Stimulated activated naive B cell treated with anti-CD40 and anti-IgM and Interleukin-4, amounts not matched to agents 10 μg/mL and 1 μg/mL and 100 μg/mL, for 72 hours (primary cell): Measurements from ENCODE around the gene KAZN.

Experiments used
- ATAC-seq, 2 donors: fragments of 150-1000 bp; cut with Tn5 transposase; replicated peaks; 2 replicates each; pipeline ENCODE4 v1.10.0; 2021; ENCODE audit warnings: moderate library complexity in 1 of 2
- DNase-seq: peaks from one replicate; pipeline ENCODE4 v3.0.0; 2021
- H3K27ac Mint-ChIP-seq: one replicate; pipeline ENCODE4 v1.8.0; 2022; ENCODE audit warnings: mild to moderate bottlenecking, mixed read lengths
- H3K27me3 Mint-ChIP-seq, 2 donors: one replicate each; pipeline ENCODE4 v1.8.0; 2022; ENCODE audit warnings: mixed read lengths in 2 of 2
- H3K36me3 Mint-ChIP-seq, 2 donors: one replicate each; pipeline ENCODE4 v1.8.0; 2022; ENCODE audit warnings: mixed read lengths in 2 of 2, mild to moderate bottlenecking in 1 of 2
- H3K4me1 Mint-ChIP-seq, 2 donors: one replicate each; pipeline ENCODE4 v1.8.0; 2022; ENCODE audit warnings: mixed read lengths in 2 of 2, mild to moderate bottlenecking in 1 of 2
- H3K4me3 Mint-ChIP-seq, 2 donors: one replicate each; pipeline ENCODE4 v1.8.0; 2022; ENCODE audit warnings: mild to moderate bottlenecking in 2 of 2, mixed read lengths in 2 of 2, moderate library complexity in 1 of 2
- H3K9me3 Mint-ChIP-seq, 2 donors: one replicate each; pipeline ENCODE4 v1.8.0; 2022; ENCODE audit warnings: mixed read lengths in 2 of 2, mild to moderate bottlenecking in 1 of 2

KAZN gene

GRCh38 chr1:14972107-14972506 lies 373.6 kb downstream of the KAZN start:
- ATAC-seq (no peak), DNase-seq (no peak)
- Mint-ChIP-seq H3K27ac (no peak overlapping the region), H3K9me3 (peaks cover 4 to 5% of the 10 kb centered on the region in 2 donors), H3K36me3 (no peaks in the 10 kb centered on the region), H3K4me1 (no peaks in the 10 kb centered on the region), H3K27me3 (peaks cover 0 to 4% of the 10 kb centered on the region in 2 donors), H3K4me3 (no peak overlapping the region)

- Mint-ChIP-seq H3K36me3 (no peaks in the 10 kb centered on the region), H3K27me3 (peaks cover 0 to 7% of the 10 kb centered on the region in 2 donors), H3K4me3 (no peak overlapping the region), H3K4me1 (no peaks in the 10 kb centered on the region), H3K27ac (no peak overlapping the region), H3K9me3 (peaks cover 0 to 4% of the 10 kb centered on the region in 2 donors)
- ATAC-seq (no peak), DNase-seq (no peak)
These were observed 375.3 kb downstream of the KAZN start for GRCh38 chr1:14973773-14974172.

- ATAC-seq (no peak), DNase-seq (no peak)
- Mint-ChIP-seq H3K9me3 (peaks cover 0 to 4% of the 10 kb centered on the region in 2 donors), H3K27me3 (peaks cover 0 to 7% of the 10 kb centered on the region in 2 donors), H3K4me3 (no peak overlapping the region), H3K27ac (no peak overlapping the region), H3K4me1 (no peaks in the 10 kb centered on the region), H3K36me3 (no peaks in the 10 kb centered on the region)
These were observed 375.9 kb downstream of the KAZN start for GRCh38 chr1:14974361-14974760.

- Mint-ChIP-seq H3K9me3 (peaks cover 0 to 4% of the 10 kb centered on the region in 2 donors), H3K27me3 (peaks cover 0 to 7% of the 10 kb centered on the region in 2 donors), H3K27ac (no peak overlapping the region), H3K4me3 (no peak overlapping the region), H3K36me3 (no peaks in the 10 kb centered on the region), H3K4me1 (no peaks in the 10 kb centered on the region)
- ATAC-seq, result no peak
- no peak for DNase-seq
These were observed 376.6 kb downstream of the KAZN start for GRCh38 chr1:14975119-14975518.

- ATAC-seq (no peak), DNase-seq (no peak)
- no peaks in the 10 kb centered on the region for H3K4me1 Mint-ChIP-seq
- H3K9me3 Mint-ChIP-seq, result peaks cover 0 to 4% of the 10 kb centered on the region in 2 donors
- H3K27ac Mint-ChIP-seq, result no peak overlapping the region
- H3K36me3 Mint-ChIP-seq, result no peaks in the 10 kb centered on the region
- H3K4me3 Mint-ChIP-seq, result no peak overlapping the region
- H3K27me3 Mint-ChIP-seq, result peaks cover 0 to 6% of the 10 kb centered on the region in 2 donors
These were observed 377.8 kb downstream of the KAZN start for GRCh38 chr1:14976256-14976655.

- no peak for DNase-seq
- no peak overlapping the region for H3K4me3 Mint-ChIP-seq
- no peak overlapping the region for H3K27ac Mint-ChIP-seq
- no peaks in the 10 kb centered on the region for H3K36me3 Mint-ChIP-seq
- H3K27me3 Mint-ChIP-seq, result peaks cover 0 to 4% of the 10 kb centered on the region in 2 donors
- H3K4me1 Mint-ChIP-seq, result no peaks in the 10 kb centered on the region
- peaks cover 0 to 4% of the 10 kb centered on the region in 2 donors for H3K9me3 Mint-ChIP-seq
- no peak for ATAC-seq
These were observed 378.9 kb downstream of the KAZN start for GRCh38 chr1:14977338-14977931.

GRCh38 chr1:14980621-14981218 lies 382.2 kb downstream of the KAZN start:
- H3K4me1 Mint-ChIP-seq, result no peaks in the 10 kb centered on the region
- H3K27ac Mint-ChIP-seq, result no peak overlapping the region
- H3K27me3 Mint-ChIP-seq, result peaks cover 4 to 9% of the 10 kb centered on the region in 2 donors
- H3K9me3 Mint-ChIP-seq, result no peaks in the 10 kb centered on the region
- H3K4me3 Mint-ChIP-seq, result no peak overlapping the region
- no peak for DNase-seq
- ATAC-seq, result no peak
- no peaks in the 10 kb centered on the region for H3K36me3 Mint-ChIP-seq

- ATAC-seq (no peak), DNase-seq (no peak)
- no peaks in the 10 kb centered on the region for H3K9me3 Mint-ChIP-seq
- no peaks in the 10 kb centered on the region for H3K4me1 Mint-ChIP-seq
- H3K27ac Mint-ChIP-seq, result no peak overlapping the region
- peaks cover 4 to 9% of the 10 kb centered on the region in 2 donors for H3K27me3 Mint-ChIP-seq
- H3K36me3 Mint-ChIP-seq, result no peaks in the 10 kb centered on the region
- H3K4me3 Mint-ChIP-seq, result no peak overlapping the region
These were observed 383.5 kb downstream of the KAZN start for GRCh38 chr1:14982029-14982428.

- H3K36me3 Mint-ChIP-seq, result no peaks in the 10 kb centered on the region
- ATAC-seq (no peak), DNase-seq (no peak)
- H3K27ac Mint-ChIP-seq, result no peak overlapping the region
- no peak overlapping the region for H3K4me3 Mint-ChIP-seq
- no peaks in the 10 kb centered on the region for H3K4me1 Mint-ChIP-seq
- H3K9me3 Mint-ChIP-seq, result no peaks in the 10 kb centered on the region
- H3K27me3 Mint-ChIP-seq, result peaks cover 4 to 9% of the 10 kb centered on the region in 2 donors
These were observed 384.8 kb downstream of the KAZN start for GRCh38 chr1:14983277-14983676.

- peaks cover 0 to 9% of the 10 kb centered on the region in 2 donors for H3K27me3 Mint-ChIP-seq
- no peak overlapping the region for H3K4me3 Mint-ChIP-seq
- no peaks in the 10 kb centered on the region for H3K9me3 Mint-ChIP-seq
- no peak overlapping the region for H3K27ac Mint-ChIP-seq
- H3K36me3 Mint-ChIP-seq, result no peaks in the 10 kb centered on the region
- ATAC-seq, result no peak
- H3K4me1 Mint-ChIP-seq, result no peaks in the 10 kb centered on the region
- no peak for DNase-seq
These were observed 387.7 kb downstream of the KAZN start for GRCh38 chr1:14986168-14986567.

GRCh38 chr1:14987829-14988603 lies 389.5 kb downstream of the KAZN start:
- DNase-seq (no peak), ATAC-seq (no peak)
- Mint-ChIP-seq H3K27me3 (peaks cover 0 to 9% of the 10 kb centered on the region in 2 donors), H3K36me3 (no peaks in the 10 kb centered on the region), H3K4me3 (no peak overlapping the region), H3K27ac (no peak overlapping the region), H3K9me3 (no peaks in the 10 kb centered on the region), H3K4me1 (no peaks in the 10 kb centered on the region)

GRCh38 chr1:14988636-14989035 lies 390.2 kb downstream of the KAZN start:
- H3K36me3 Mint-ChIP-seq, result no peaks in the 10 kb centered on the region
- H3K9me3 Mint-ChIP-seq, result no peaks in the 10 kb centered on the region
- H3K4me1 Mint-ChIP-seq, result no peaks in the 10 kb centered on the region
- H3K27me3 Mint-ChIP-seq, result peaks cover 0 to 9% of the 10 kb centered on the region in 2 donors
- DNase-seq (no peak), ATAC-seq (no peak)
- no peak overlapping the region for H3K27ac Mint-ChIP-seq
- H3K4me3 Mint-ChIP-seq, result no peak overlapping the region

GRCh38 chr1:14989931-14990728 lies 391.6 kb downstream of the KAZN start:
- H3K27me3 Mint-ChIP-seq, result peaks cover 0 to 4% of the 10 kb centered on the region in 2 donors
- no peaks in the 10 kb centered on the region for H3K4me1 Mint-ChIP-seq
- no peak for ATAC-seq
- H3K27ac Mint-ChIP-seq, result no peak overlapping the region
- H3K36me3 Mint-ChIP-seq, result no peaks in the 10 kb centered on the region
- H3K9me3 Mint-ChIP-seq, result no peaks in the 10 kb centered on the region
- no peak for DNase-seq
- H3K4me3 Mint-ChIP-seq, result no peak overlapping the region

- Mint-ChIP-seq H3K4me3 (no peak overlapping the region), H3K9me3 (no peaks in the 10 kb centered on the region), H3K27me3 (no peaks in the 10 kb centered on the region), H3K4me1 (no peaks in the 10 kb centered on the region), H3K27ac (no peak overlapping the region), H3K36me3 (no peaks in the 10 kb centered on the region)
- ATAC-seq (no peak), DNase-seq (no peak)
These were observed 394.9 kb downstream of the KAZN start for GRCh38 chr1:14993414-14993813.
